Measurements from ENCODE around the gene CRTC2.
A peak's percentile ranks its signal among the peaks of the same experiment; 100 is the strongest.

GRCh38 chr1:153995202-153995601, 36.8 kb upstream of the CRTC2 start:
- TF ChIP-seq CTCF (conservative IDR thresholded peaks at IDR 0.05; ENCODE audit: low read depth in 2 of 2) (no peak), EZH2 (IDR thresholded peaks at IDR 0.05; ENCODE audit: low read depth, unreplicated experiment) (no peak), REST (IDR thresholded peaks at IDR 0.05; ENCODE audit: unreplicated experiment) (no peak), POLR2AphosphoS5 (IDR thresholded peaks at IDR 0.05; ENCODE audit: low read depth) (peak; percentile 34; the same call in 1 of the 2 replicates), JUNB (IDR thresholded peaks at IDR 0.05; ENCODE audit: unreplicated experiment) (no peak), CREB1 (CRISPR knock-in tag; IDR thresholded peaks at IDR 0.05; ENCODE audit: low read depth) (no peak), ETS1 (IDR thresholded peaks at IDR 0.05) (no peak), NANOG (IDR thresholded peaks at IDR 0.05; ENCODE audit: borderline replicate concordance) (no peak), ZNF114 (CRISPR knock-in tag; IDR thresholded peaks at IDR 0.05) (no peak)
